Body of pancreas (tissue), 4 donors: ENCODE measurements around the gene CYP2C9.

Experiments used
- POLR2A ChIP-seq, 3 donors: fragments of 450-650 bp; IDR thresholded peaks; one replicate each; pipeline ENCODE4 v1.6.1; 2016; ENCODE audit warnings: antibody characterized with exemption in 3 of 3, mild to moderate bottlenecking in 2 of 3
- TF ChIP-seq, protein P1 (sequence below), 7 experiments: fragments of 450-650 bp in 4 of 7; fragments of 200-600 bp in 3 of 7; sonication (generic) in 3 of 7; IDR thresholded peaks; one replicate each; pipeline ENCODE4 v1.5.1; 2016 to 2019; ENCODE audit warnings: antibody characterized with exemption in 7 of 7

- TF ChIP-seq, protein P1, sequence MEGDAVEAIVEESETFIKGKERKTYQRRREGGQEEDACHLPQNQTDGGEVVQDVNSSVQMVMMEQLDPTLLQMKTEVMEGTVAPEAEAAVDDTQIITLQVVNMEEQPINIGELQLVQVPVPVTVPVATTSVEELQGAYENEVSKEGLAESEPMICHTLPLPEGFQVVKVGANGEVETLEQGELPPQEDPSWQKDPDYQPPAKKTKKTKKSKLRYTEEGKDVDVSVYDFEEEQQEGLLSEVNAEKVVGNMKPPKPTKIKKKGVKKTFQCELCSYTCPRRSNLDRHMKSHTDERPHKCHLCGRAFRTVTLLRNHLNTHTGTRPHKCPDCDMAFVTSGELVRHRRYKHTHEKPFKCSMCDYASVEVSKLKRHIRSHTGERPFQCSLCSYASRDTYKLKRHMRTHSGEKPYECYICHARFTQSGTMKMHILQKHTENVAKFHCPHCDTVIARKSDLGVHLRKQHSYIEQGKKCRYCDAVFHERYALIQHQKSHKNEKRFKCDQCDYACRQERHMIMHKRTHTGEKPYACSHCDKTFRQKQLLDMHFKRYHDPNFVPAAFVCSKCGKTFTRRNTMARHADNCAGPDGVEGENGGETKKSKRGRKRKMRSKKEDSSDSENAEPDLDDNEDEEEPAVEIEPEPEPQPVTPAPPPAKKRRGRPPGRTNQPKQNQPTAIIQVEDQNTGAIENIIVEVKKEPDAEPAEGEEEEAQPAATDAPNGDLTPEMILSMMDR (IDR thresholded peaks at IDR 0.05) = no peak
- TF ChIP-seq POLR2A (IDR thresholded peaks at IDR 0.05) = no peak
Observed at GRCh38 chr10:94992811-94993210, 54.4 kb downstream of the CYP2C9 start.
